ENCODE results near the gene LGALS9C. TPM values are rescaled to one million over a fixed set of nuclear protein-coding genes. Genes with fewer than 3 reads are reported as not detected.
"Not testable (repeated sequence)": the region's sequence is repeated elsewhere in the genome, so short reads cannot be mapped to it uniquely, and the experiment has no call there.

The LGALS9C gene
- total RNA-seq, 1 donor from 2014 or later, result not detected

GRCh38 chr17:18478362-18478761, 1.8 kb downstream of the LGALS9C start:
- not testable (repeated sequence) for DNase-seq (ENCODE audit: low read depth in 2 of 2)

- not testable (repeated sequence) for DNase-seq (ENCODE audit: low read depth in 2 of 2)
Observed at GRCh38 chr17:18478977-18479595, 2.5 kb downstream of the LGALS9C start.

- not testable (repeated sequence) for DNase-seq (ENCODE audit: low read depth in 2 of 2)
Observed at GRCh38 chr17:18481775-18482174, 5.2 kb downstream of the LGALS9C start.

GRCh38 chr17:18485936-18486464, 9.4 kb downstream of the LGALS9C start:
- not testable (repeated sequence) for DNase-seq (ENCODE audit: low read depth in 2 of 2)

- not testable (repeated sequence) for DNase-seq (ENCODE audit: low read depth in 2 of 2)
Observed at GRCh38 chr17:18487633-18488032, 11.0 kb downstream of the LGALS9C start.

- DNase-seq (ENCODE audit: low read depth in 2 of 2), result not testable (repeated sequence)
Observed at GRCh38 chr17:18488622-18489021, 12.0 kb downstream of the LGALS9C start.

- not testable (repeated sequence) for DNase-seq (ENCODE audit: low read depth in 2 of 2)
Observed at GRCh38 chr17:18490016-18490415, 13.4 kb downstream of the LGALS9C start.

GRCh38 chr17:18492712-18493480, 16.3 kb downstream of the LGALS9C start:
- not testable (repeated sequence) for DNase-seq (ENCODE audit: low read depth in 2 of 2)

GRCh38 chr17:18494250-18494768, 17.7 kb downstream of the LGALS9C start:
- DNase-seq (ENCODE audit: low read depth in 2 of 2), result not testable (repeated sequence)

GRCh38 chr17:18497044-18497443, 20.5 kb downstream of the LGALS9C start:
- DNase-seq (ENCODE audit: low read depth in 2 of 2), result not testable (repeated sequence)

- DNase-seq (ENCODE audit: low read depth in 2 of 2), result not testable (repeated sequence)
Observed at GRCh38 chr17:18499100-18499499, 22.5 kb downstream of the LGALS9C start.

GRCh38 chr17:18499756-18500155, 23.2 kb downstream of the LGALS9C start:
- not testable (repeated sequence) for DNase-seq (ENCODE audit: low read depth in 2 of 2)

GRCh38 chr17:18500281-18500680, 23.7 kb downstream of the LGALS9C start:
- DNase-seq (ENCODE audit: low read depth in 2 of 2), result not testable (repeated sequence)

- DNase-seq (ENCODE audit: low read depth in 2 of 2), result not testable (repeated sequence)
Observed at GRCh38 chr17:18500816-18501215, 24.2 kb downstream of the LGALS9C start.

GRCh38 chr17:18503221-18503620, 26.6 kb downstream of the LGALS9C start:
- DNase-seq (ENCODE audit: low read depth in 2 of 2), result not testable (repeated sequence)

GRCh38 chr17:18507729-18508128, 31.1 kb downstream of the LGALS9C start:
- DNase-seq (ENCODE audit: low read depth in 2 of 2), result not testable (repeated sequence)

GRCh38 chr17:18508667-18509066, 32.1 kb downstream of the LGALS9C start:
- not testable (repeated sequence) for DNase-seq (ENCODE audit: low read depth in 2 of 2)

GRCh38 chr17:18521100-18521499, 44.5 kb downstream of the LGALS9C start:
- not testable (repeated sequence) for DNase-seq (ENCODE audit: low read depth in 2 of 2)

- DNase-seq (ENCODE audit: low read depth in 2 of 2), result not testable (repeated sequence)
Observed at GRCh38 chr17:18525015-18525414, 48.4 kb downstream of the LGALS9C start.

- not testable (repeated sequence) for DNase-seq (ENCODE audit: low read depth in 2 of 2)
Observed at GRCh38 chr17:18526168-18526800, 49.7 kb downstream of the LGALS9C start.

- DNase-seq (ENCODE audit: low read depth in 2 of 2), result not testable (repeated sequence)
Observed at GRCh38 chr17:18527354-18527753, 50.8 kb downstream of the LGALS9C start.

- not testable (repeated sequence) for DNase-seq (ENCODE audit: low read depth in 2 of 2)
Observed at GRCh38 chr17:18528435-18528834, 51.8 kb downstream of the LGALS9C start.
